ENCODE results near the gene SLC45A3.

SLC45A3 gene

GRCh38 chr1:205676597-205676996, 3.7 kb downstream of the SLC45A3 start:
- Histone ChIP-seq H3K9ac (ENCODE audit: low read length) (no peak overlapping the region), H4K91ac (ENCODE audit: low read length) (no peak overlapping the region), H3K27ac (ENCODE audit: low read length, poor library complexity, severe bottlenecking) (no peak overlapping the region), H3K27me3 (ENCODE audit: control insufficient read depth in 1 of 2, insufficient read depth in 1 of 2, low read length in 2 of 2) (peaks cover 0 to 18% of the 10 kb centered on the region in 2 experiments), H3K4me3 (ENCODE audit: insufficient read depth in 1 of 2, low read depth in 1 of 2, low read length in 2 of 2) (no peak overlapping the region), H2BK15ac (ENCODE audit: low read depth, poor library complexity, severe bottlenecking) (no peak overlapping the region), H2BK120ac (ENCODE audit: low read depth, low read length) (no peak overlapping the region), H3K23ac (ENCODE audit: low read length in 2 of 2) (no peak overlapping the region), H3K9me3 (ENCODE audit: control insufficient read depth, low read length) (no peaks in the 10 kb centered on the region), H3K18ac (ENCODE audit: low read depth in 1 of 2, low read length in 2 of 2) (peak overlapping the region in 1 of 2 experiments; percentile 14), H3K14ac (ENCODE audit: low read length in 2 of 2) (no peak overlapping the region), H3K4ac (ENCODE audit: low read depth in 1 of 2, low read length in 2 of 2) (no peak overlapping the region), H2BK12ac (ENCODE audit: low read length in 2 of 2) (no peak overlapping the region), H4K8ac (ENCODE audit: low read length) (no peak overlapping the region), H2AFZ (ENCODE audit: low read depth, low read length) (no peak overlapping the region), H3K4me2 (ENCODE audit: low read length, poor library complexity, severe bottlenecking) (no peak overlapping the region), H3K79me1 (replicated peaks; ENCODE audit: low read length, poor library complexity, severe bottlenecking) (peaks cover 28% of the 10 kb centered on the region), H3K4me1 (ENCODE audit: control insufficient read depth, insufficient read depth, low read depth, low read length) (peaks cover 26% of the 10 kb centered on the region), H3K36me3 (ENCODE audit: control insufficient read depth in 1 of 2, insufficient read depth in 2 of 2, low read depth in 1 of 2, low read length in 2 of 2) (no peaks in the 10 kb centered on the region), H2AK5ac (ENCODE audit: low read length, severe bottlenecking) (no peak overlapping the region), H2BK5ac (ENCODE audit: low read depth, low read length, poor library complexity, severe bottlenecking) (no peak overlapping the region)
- whole genome bisulfite sequencing, result 67% methylated on average over 3 of the region's 3 CpGs
- DNase-seq, result no peak

GRCh38 chr1:205676002-205676401, 4.3 kb downstream of the SLC45A3 start:
- Histone ChIP-seq H3K14ac (ENCODE audit: low read length in 2 of 2) (peak overlapping the region in 1 of 2 experiments; percentile 44), H2AK5ac (ENCODE audit: low read length, severe bottlenecking) (no peak overlapping the region), H3K36me3 (ENCODE audit: control insufficient read depth in 1 of 2, insufficient read depth in 2 of 2, low read depth in 1 of 2, low read length in 2 of 2) (no peaks in the 10 kb centered on the region), H3K9ac (ENCODE audit: low read length) (no peak overlapping the region), H4K8ac (ENCODE audit: low read length) (no peak overlapping the region), H3K27ac (ENCODE audit: low read length, poor library complexity, severe bottlenecking) (no peak overlapping the region), H3K4ac (ENCODE audit: low read depth in 1 of 2, low read length in 2 of 2) (peak overlapping the region in 1 of 2 experiments; percentile 57), H2BK120ac (ENCODE audit: low read depth, low read length) (no peak overlapping the region), H2BK12ac (ENCODE audit: low read length in 2 of 2) (peak overlapping the region in 1 of 2 experiments; percentile 49), H3K18ac (ENCODE audit: low read depth in 1 of 2, low read length in 2 of 2) (peak overlapping the region; percentile 11 to 14), H3K4me2 (ENCODE audit: low read length, poor library complexity, severe bottlenecking) (no peak overlapping the region), H3K4me3 (ENCODE audit: insufficient read depth in 1 of 2, low read depth in 1 of 2, low read length in 2 of 2) (no peak overlapping the region), H4K91ac (ENCODE audit: low read length) (no peak overlapping the region), H2BK15ac (ENCODE audit: low read depth, poor library complexity, severe bottlenecking) (no peak overlapping the region), H3K79me1 (replicated peaks; ENCODE audit: low read length, poor library complexity, severe bottlenecking) (peaks cover 31% of the 10 kb centered on the region), H2AFZ (ENCODE audit: low read depth, low read length) (no peak overlapping the region), H3K4me1 (ENCODE audit: control insufficient read depth, insufficient read depth, low read depth, low read length) (peaks cover 31% of the 10 kb centered on the region), H2BK5ac (ENCODE audit: low read depth, low read length, poor library complexity, severe bottlenecking) (no peak overlapping the region), H3K27me3 (ENCODE audit: control insufficient read depth in 1 of 2, insufficient read depth in 1 of 2, low read length in 2 of 2) (peaks cover 0 to 14% of the 10 kb centered on the region in 2 experiments), H3K23ac (ENCODE audit: low read length in 2 of 2) (no peak overlapping the region), H3K9me3 (ENCODE audit: control insufficient read depth, low read length) (no peaks in the 10 kb centered on the region)
- no peak for DNase-seq
- 98% methylated on average over 5 of the region's 5 CpGs for WGBS

GRCh38 chr1:205675247-205675646, 5.1 kb downstream of the SLC45A3 start:
- no peak overlapping the region for H3K14ac ChIP-seq (ENCODE audit: low read length in 2 of 2)
- 97% methylated on average over 4 of the region's 4 CpGs for WGBS

GRCh38 chr1:205672970-205673369, 7.3 kb downstream of the SLC45A3 start:
- Histone ChIP-seq H3K36me3 (ENCODE audit: control insufficient read depth in 1 of 2, insufficient read depth in 2 of 2, low read depth in 1 of 2, low read length in 2 of 2) (no peaks in the 10 kb centered on the region), H3K9ac (ENCODE audit: low read length) (no peak overlapping the region), H3K27me3 (ENCODE audit: control insufficient read depth in 1 of 2, insufficient read depth in 1 of 2, low read length in 2 of 2) (peaks cover 0 to 31% of the 10 kb centered on the region in 2 experiments), H4K8ac (ENCODE audit: low read length) (no peak overlapping the region), H3K27ac (ENCODE audit: low read length, poor library complexity, severe bottlenecking) (no peak overlapping the region), H4K91ac (ENCODE audit: low read length) (no peak overlapping the region), H3K23ac (ENCODE audit: low read length in 2 of 2) (peak overlapping the region in 1 of 2 experiments; percentile 56), H3K18ac (ENCODE audit: low read depth in 1 of 2, low read length in 2 of 2) (peak overlapping the region in 1 of 2 experiments; percentile 44), H3K4me1 (ENCODE audit: control insufficient read depth, insufficient read depth, low read depth, low read length) (peaks cover 38% of the 10 kb centered on the region), H2BK5ac (ENCODE audit: low read depth, low read length, poor library complexity, severe bottlenecking) (no peak overlapping the region), H3K4me2 (ENCODE audit: low read length, poor library complexity, severe bottlenecking) (no peak overlapping the region), H2BK12ac (ENCODE audit: low read length in 2 of 2) (no peak overlapping the region), H2AK5ac (ENCODE audit: low read length, severe bottlenecking) (peak overlapping the region; percentile 13), H2AFZ (ENCODE audit: low read depth, low read length) (no peak overlapping the region), H3K9me3 (ENCODE audit: control insufficient read depth, low read length) (no peaks in the 10 kb centered on the region), H3K4me3 (ENCODE audit: insufficient read depth in 1 of 2, low read depth in 1 of 2, low read length in 2 of 2) (no peak overlapping the region), H2BK15ac (ENCODE audit: low read depth, poor library complexity, severe bottlenecking) (no peak overlapping the region), H2BK120ac (ENCODE audit: low read depth, low read length) (no peak overlapping the region), H3K4ac (ENCODE audit: low read depth in 1 of 2, low read length in 2 of 2) (no peak overlapping the region), H3K79me1 (replicated peaks; ENCODE audit: low read length, poor library complexity, severe bottlenecking) (peaks cover 52% of the 10 kb centered on the region), H3K14ac (ENCODE audit: low read length in 2 of 2) (no peak overlapping the region)
- DNase-seq, result no peak
- 96% methylated on average over 3 of the region's 4 CpGs for WGBS

More at GRCh38 chr1:205675247-205675646, 5.1 kb downstream of the SLC45A3 start:
- no peak overlapping the region for H3K9ac ChIP-seq (ENCODE audit: low read length)
- H3K4ac ChIP-seq (ENCODE audit: low read depth in 1 of 2, low read length in 2 of 2), result no peak overlapping the region
- peaks cover 0 to 13% of the 10 kb centered on the region in 2 experiments for H3K27me3 ChIP-seq (ENCODE audit: control insufficient read depth in 1 of 2, insufficient read depth in 1 of 2, low read length in 2 of 2)
- no peak overlapping the region for H3K23ac ChIP-seq (ENCODE audit: low read length in 2 of 2)
- no peaks in the 10 kb centered on the region for H3K9me3 ChIP-seq (ENCODE audit: control insufficient read depth, low read length)
- H2BK12ac ChIP-seq (ENCODE audit: low read length in 2 of 2), result no peak overlapping the region
- no peak overlapping the region for H2AFZ ChIP-seq (ENCODE audit: low read depth, low read length)
- no peaks in the 10 kb centered on the region for H3K36me3 ChIP-seq (ENCODE audit: control insufficient read depth in 1 of 2, insufficient read depth in 2 of 2, low read depth in 1 of 2, low read length in 2 of 2)
- H3K79me1 ChIP-seq (replicated peaks; ENCODE audit: low read length, poor library complexity, severe bottlenecking), result peaks cover 38% of the 10 kb centered on the region
- H3K27ac ChIP-seq (ENCODE audit: low read length, poor library complexity, severe bottlenecking), result no peak overlapping the region
- peak overlapping the region; percentile 83 for H2BK15ac ChIP-seq (ENCODE audit: low read depth, poor library complexity, severe bottlenecking)
- H2AK5ac ChIP-seq (ENCODE audit: low read length, severe bottlenecking), result no peak overlapping the region
- peaks cover 36% of the 10 kb centered on the region for H3K4me1 ChIP-seq (ENCODE audit: control insufficient read depth, insufficient read depth, low read depth, low read length)
- H3K18ac ChIP-seq (ENCODE audit: low read depth in 1 of 2, low read length in 2 of 2), result no peak overlapping the region
- H2BK120ac ChIP-seq (ENCODE audit: low read depth, low read length), result no peak overlapping the region
- no peak overlapping the region for H3K4me2 ChIP-seq (ENCODE audit: low read length, poor library complexity, severe bottlenecking)
- no peak overlapping the region for H4K91ac ChIP-seq (ENCODE audit: low read length)
- no peak overlapping the region for H2BK5ac ChIP-seq (ENCODE audit: low read depth, low read length, poor library complexity, severe bottlenecking)
- H3K4me3 ChIP-seq (ENCODE audit: insufficient read depth in 1 of 2, low read depth in 1 of 2, low read length in 2 of 2), result no peak overlapping the region
- H4K8ac ChIP-seq (ENCODE audit: low read length), result no peak overlapping the region
- DNase-seq, result no peak
